Activated CD4-positive, alpha-beta T cell treated with anti-CD3 and anti-CD28 coated beads for 36 hours (primary cell): ENCODE data around the gene GAMT. TPM values are rescaled to one million over a fixed set of nuclear protein-coding genes. Genes with fewer than 3 reads are reported as not detected.

Experiments
- ATAC-seq: fragments of 200-7000 bp; cut with Tn5 transposase; one replicate; pipeline ENCODE4 v1.10.0; 2021; ENCODE audit warnings: mild to moderate bottlenecking, moderate library complexity
- CTCF ChIA-PET: fragments of 350-600 bp; sonication (Branson Sonifier 250); formaldehyde crosslinking; loops from one replicate; lab custom pipeline; 2021; ENCODE audit warnings: antibody characterized with exemption; lab: Charles Lee
- POLR2A ChIA-PET: fragments of 350-600 bp; sonication (Branson Sonifier 250); formaldehyde crosslinking; loops from one replicate; lab custom pipeline; 2021; ENCODE audit warnings: antibody characterized with exemption, inconsistent platforms; lab: Charles Lee
- DNase-seq: peaks from one replicate; pipeline ENCODE4 v3.0.0-alpha.2; 2020
- H3K27ac Mint-ChIP-seq: one replicate; pipeline ENCODE4 v1.8.0; 2021; ENCODE audit warnings: mixed read lengths
- H3K27me3 Mint-ChIP-seq: one replicate; pipeline ENCODE4 v1.8.0; 2021; ENCODE audit warnings: mixed read lengths
- H3K36me3 Mint-ChIP-seq: one replicate; pipeline ENCODE4 v1.8.0; 2021; ENCODE audit warnings: low read depth, mixed read lengths
- H3K4me1 Mint-ChIP-seq: one replicate; pipeline ENCODE4 v1.8.0; 2021; ENCODE audit warnings: mixed read lengths
- H3K4me3 Mint-ChIP-seq: one replicate; pipeline ENCODE4 v1.8.0; 2021; ENCODE audit warnings: mild to moderate bottlenecking, moderate library complexity, mixed read lengths
- H3K9me3 Mint-ChIP-seq: one replicate; pipeline ENCODE4 v1.8.0; 2021; ENCODE audit warnings: low read depth, mixed read lengths
- intact Hi-C, 2 experiments: fragments of 100-400 bp; cut with DNase I in 1 of 2; cut with micrococcal nuclease in 1 of 2; formaldehyde crosslinking; loops; one replicate each; pipeline versions ENCODE4 v1.14.2 to v1.15.1; 2022 to 2024; cut with DNase I, micrococcal nuclease
- total RNA-seq, 2 experiments: library from RNA; stranded (reverse); gene quantifications; one replicate each; pipeline ENCODE4 v1.2.3, GENCODE V29; 2021

GAMT gene
- total RNA-seq, 2 experiments from 2014 or later = 30.4 to 31.5 TPM

DNA sequence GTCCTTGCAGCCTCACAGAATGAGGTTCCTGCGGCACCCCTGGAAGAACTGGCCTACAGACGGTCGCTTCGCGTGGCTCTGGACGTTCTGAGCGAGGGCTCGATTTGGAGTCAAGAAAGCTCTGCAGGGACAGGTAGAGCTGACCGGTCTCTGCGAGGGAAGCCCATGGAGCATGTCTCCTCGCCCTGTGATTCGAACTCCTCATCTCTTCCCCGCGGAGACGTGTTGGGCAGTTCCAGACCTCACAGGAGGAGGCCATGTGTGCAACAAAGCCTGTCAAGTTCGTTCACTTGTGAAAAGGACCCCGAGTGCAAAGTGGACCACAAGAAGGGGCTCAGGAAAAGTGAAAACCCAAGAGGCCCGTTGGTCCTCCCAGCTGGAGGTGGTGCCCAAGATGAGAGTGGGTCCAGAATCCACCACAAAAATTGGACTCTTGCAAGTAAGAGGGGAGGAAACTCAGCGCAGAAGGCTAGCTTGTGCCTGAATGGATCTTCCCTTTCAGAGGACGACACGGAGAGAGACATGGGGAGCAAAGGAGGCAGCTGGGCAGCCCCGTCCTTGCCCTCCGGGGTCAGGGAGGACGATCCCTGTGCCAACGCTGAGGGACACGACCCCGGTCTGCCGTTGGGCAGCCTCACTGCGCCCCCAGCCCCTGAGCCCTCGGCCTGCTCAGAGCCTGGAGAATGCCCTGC, 41.1 kb downstream of the GAMT start:
- intact Hi-C loops = loop anchor here in 1 of 2 experiments (5.0 kb wide), 1 partner anchor 43 kb away; no protein-coding TSS in a partner anchor
- Mint-ChIP-seq H3K9me3 (no peaks in the 10 kb centered on the region), H3K27ac (no peak overlapping the region), H3K36me3 (peaks cover 64% of the 10 kb centered on the region), H3K27me3 (no peaks in the 10 kb centered on the region), H3K4me3 (no peak overlapping the region), H3K4me1 (peaks cover 33% of the 10 kb centered on the region)
- DNase-seq = no peak
- ATAC-seq = no peak
- ChIA-PET POLR2A (no interaction called here), CTCF (interaction anchor here (1.1 kb wide), 1 partner anchor 77 kb away, joined by 3 read pairs; no protein-coding TSS in a partner anchor)

DNA sequence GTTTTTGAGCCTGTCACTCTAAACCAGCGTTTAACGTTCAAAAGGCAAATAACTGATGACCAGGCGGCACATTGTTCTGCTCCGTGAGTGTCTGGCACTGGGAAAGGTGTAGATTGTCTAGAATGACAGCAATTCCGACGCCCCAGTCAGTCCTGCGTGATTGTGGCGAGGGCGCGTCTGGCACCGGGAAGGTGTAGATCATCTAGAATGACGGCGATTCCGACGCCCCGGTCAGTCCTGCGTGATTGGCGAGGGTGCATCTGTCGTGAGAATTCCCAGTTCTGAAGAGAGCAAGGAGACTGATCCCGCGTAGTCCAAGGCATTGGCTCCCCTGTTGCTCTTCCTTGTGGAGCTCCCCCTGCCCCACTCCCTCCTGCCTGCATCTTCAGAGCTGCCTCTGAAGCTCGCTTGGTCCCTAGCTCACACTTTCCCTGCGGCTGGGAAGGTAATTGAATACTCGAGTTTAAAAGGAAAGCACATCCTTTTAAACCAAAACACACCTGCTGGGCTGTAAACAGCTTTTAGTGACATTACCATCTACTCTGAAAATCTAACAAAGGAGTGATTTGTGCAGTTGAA, 43.7 kb downstream of the GAMT start:
- no peak overlapping the region for H3K4me3 Mint-ChIP-seq
- DNase-seq (no peak), ATAC-seq (no peak)
- peaks cover 15% of the 10 kb centered on the region for H3K4me1 Mint-ChIP-seq
- CTCF ChIA-PET = no interaction called here
- no peaks in the 10 kb centered on the region for H3K9me3 Mint-ChIP-seq
- intact Hi-C loops = loop anchor here in 1 of 2 experiments (5.0 kb wide), 1 partner anchor 80 kb away; the partner anchor contains the start of gene FAM174C
- POLR2A ChIA-PET = no interaction called here
- H3K27me3 Mint-ChIP-seq = no peaks in the 10 kb centered on the region
- peaks cover 45% of the 10 kb centered on the region for H3K36me3 Mint-ChIP-seq
- H3K27ac Mint-ChIP-seq = no peak overlapping the region

DNA sequence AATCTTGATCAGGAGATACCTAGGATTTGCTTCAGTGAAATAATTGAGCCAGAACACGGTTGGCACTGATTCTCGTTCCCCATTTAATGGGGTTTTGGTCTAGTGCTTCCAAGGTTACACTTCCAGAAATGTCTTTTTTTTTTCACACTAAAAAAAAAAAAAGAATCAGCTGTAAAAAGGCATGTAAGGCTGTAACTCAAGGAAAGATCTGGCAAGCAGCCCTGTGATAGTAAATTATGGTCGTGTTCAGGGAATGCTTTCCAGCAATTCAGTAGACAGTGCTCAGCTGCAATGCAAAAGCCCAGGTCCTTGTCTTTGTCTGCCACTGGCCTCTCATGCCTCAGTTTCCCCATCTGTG, 44.9 kb downstream of the GAMT start:
- Mint-ChIP-seq H3K27ac (no peak overlapping the region), H3K27me3 (no peaks in the 10 kb centered on the region), H3K4me1 (peaks cover 9% of the 10 kb centered on the region), H3K36me3 (peaks cover 36% of the 10 kb centered on the region), H3K4me3 (peak overlapping the region; percentile 77), H3K9me3 (no peaks in the 10 kb centered on the region)
- POLR2A ChIA-PET = no interaction called here
- ATAC-seq (no peak), DNase-seq (no peak)
- CTCF ChIA-PET = interaction anchor here (1.1 kb wide), 3 partner anchors 11 to 77 kb away, joined by 3 to 5 read pairs (median 4); no protein-coding TSS in a partner anchor
- intact Hi-C loops = loop anchor here in 1 of 2 experiments (5.0 kb wide), 1 partner anchor 79 kb away; the partner anchor contains the start of gene FAM174C

DNA sequence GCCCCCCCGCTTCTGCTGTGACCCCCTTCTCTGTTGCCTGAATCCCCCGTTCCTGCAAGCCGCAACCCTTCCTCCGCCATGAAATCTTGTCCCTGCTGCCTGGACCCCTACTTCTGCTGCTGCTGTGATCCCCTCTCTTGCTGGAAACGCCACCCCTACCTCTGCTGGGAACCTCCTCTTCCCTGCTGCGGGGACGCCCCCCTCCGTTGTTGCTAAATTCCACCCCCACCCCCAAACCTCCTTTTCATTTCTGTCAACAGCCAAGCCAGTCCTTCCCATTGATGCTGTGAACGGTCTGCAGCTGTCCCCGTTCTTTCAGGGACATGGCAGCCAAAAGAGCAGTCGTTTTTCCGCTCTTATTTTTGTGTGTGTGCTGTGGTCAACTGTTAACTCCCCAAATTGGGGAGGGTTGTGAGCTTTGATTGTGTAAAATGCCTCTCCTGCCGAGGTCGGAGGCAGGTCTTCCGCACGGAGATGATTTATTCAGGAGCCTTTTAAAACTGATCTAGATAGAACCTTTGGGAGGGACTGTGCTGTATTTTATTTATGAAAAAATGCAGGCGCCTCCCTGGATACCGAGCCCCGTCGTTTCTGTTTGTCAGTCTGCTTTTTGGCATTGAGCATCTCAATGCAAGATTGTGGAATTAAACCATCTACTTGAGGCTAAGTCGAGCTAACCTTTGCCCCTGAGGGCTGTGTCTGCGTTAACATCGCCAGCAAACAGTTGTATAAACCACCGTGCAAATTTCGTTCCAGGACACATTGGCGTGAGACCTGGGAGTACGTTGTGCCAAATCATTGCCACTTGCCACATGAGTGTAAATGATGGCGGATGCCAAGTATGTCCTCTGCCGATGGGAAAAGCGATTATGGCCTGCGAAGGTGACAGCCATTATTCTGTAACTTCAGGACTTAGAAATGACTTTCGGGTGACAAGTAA, 45.5 kb downstream of the GAMT start:
- ATAC-seq = no peak
- CTCF ChIA-PET = interaction anchor here (0.6 to 1.1 kb wide), 4 partner anchors 11 to 76 kb away, joined by 3 to 5 read pairs (median 4); no protein-coding TSS in a partner anchor
- H3K4me3 Mint-ChIP-seq = peak overlapping the region; percentile 77
- no peaks in the 10 kb centered on the region for H3K27me3 Mint-ChIP-seq
- POLR2A ChIA-PET = no interaction called here
- peak; percentile 51 for DNase-seq
- no peaks in the 10 kb centered on the region for H3K9me3 Mint-ChIP-seq
- H3K4me1 Mint-ChIP-seq = peaks cover 9% of the 10 kb centered on the region
- H3K36me3 Mint-ChIP-seq = peaks cover 33% of the 10 kb centered on the region
- intact Hi-C loops = loop anchor here (1.0 to 5.0 kb wide), 5 partner anchors 27 to 237 kb away; partner anchors contain the start of genes NDUFS7 (in 2 of the 2), FAM174C (in 1 of the 2), MBD3 (in 1 of the 2) and PCSK4 (in 1 of the 2)
- H3K27ac Mint-ChIP-seq = peak overlapping the region; percentile 49

DNA sequence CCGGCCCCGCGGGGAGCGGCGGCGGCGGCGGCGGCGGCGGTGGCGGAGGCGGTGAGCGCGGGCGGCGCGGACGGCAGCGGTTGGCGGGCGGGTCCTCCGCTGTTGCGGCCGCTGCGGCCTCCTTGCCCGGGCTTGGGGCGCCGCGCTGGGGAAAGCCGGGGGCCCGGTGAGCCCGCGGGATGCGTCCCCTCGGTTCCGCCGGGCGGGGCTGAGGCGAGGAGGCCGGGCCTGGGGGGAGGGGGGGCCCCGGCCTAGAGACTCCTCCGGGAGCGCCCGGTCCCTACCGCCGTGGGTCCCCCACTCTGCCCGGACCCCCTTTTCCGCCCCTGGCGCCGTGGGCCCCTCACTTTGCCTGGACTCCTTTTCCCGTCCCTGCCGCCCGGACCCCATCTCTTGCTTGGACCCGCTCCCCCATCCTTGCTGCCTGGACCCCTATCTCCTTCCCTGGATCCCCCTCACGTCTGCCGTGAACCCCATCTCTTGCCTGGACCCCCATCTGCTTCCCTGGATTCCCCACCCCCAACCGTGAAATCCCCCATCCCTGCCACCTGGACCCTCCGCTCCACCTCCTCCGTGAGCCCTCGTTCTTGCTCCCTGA, 46.3 kb downstream of the GAMT start:
- Mint-ChIP-seq H3K36me3 (peaks cover 30% of the 10 kb centered on the region), H3K4me1 (peaks cover 9% of the 10 kb centered on the region), H3K4me3 (peak overlapping the region; percentile 85), H3K27ac (peak overlapping the region; percentile 49), H3K9me3 (no peaks in the 10 kb centered on the region), H3K27me3 (no peaks in the 10 kb centered on the region)
- DNase-seq (no peak), ATAC-seq (peak; percentile 70)
- ChIA-PET CTCF (interaction anchor here (1.1 kb wide), 1 partner anchor 12 kb away, joined by 3 read pairs; no protein-coding TSS in a partner anchor), POLR2A (interaction anchor here (0.7 kb wide), 1 partner anchor 86 kb away, joined by 3 read pairs; no protein-coding TSS in a partner anchor)
- intact Hi-C loops = loop anchor here (1.0 to 5.0 kb wide), 10 partner anchors 28 to 558 kb away; partner anchors contain the start of genes FAM174C (in 2 of the 2), NDUFS7 (in 2 of the 2), DAZAP1 (in 1 of the 2) and GAMT (in 1 of the 2)

DNA sequence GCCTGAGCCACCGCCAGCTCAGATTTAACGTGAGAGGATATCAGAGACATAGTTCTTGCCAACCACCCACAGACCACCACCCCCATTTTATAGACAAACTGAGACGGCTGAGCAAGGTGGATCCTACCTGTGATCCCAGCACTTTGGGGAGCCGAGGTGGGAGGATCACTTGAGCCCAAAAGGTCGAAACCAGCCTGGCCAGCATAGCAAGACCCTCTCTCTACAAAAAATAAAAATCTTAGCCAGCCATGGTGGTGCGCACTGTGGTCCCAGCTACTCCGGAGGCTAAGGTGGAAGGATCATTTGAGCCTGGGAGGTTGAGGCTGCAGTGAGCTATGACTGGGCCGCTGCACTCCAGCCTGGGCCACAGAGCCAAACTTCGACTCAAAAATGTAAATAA, 48.2 kb downstream of the GAMT start:
- intact Hi-C loops = no loop called here
- Mint-ChIP-seq H3K4me3 (no peak overlapping the region), H3K9me3 (no peaks in the 10 kb centered on the region), H3K36me3 (peaks cover 17% of the 10 kb centered on the region), H3K27me3 (no peaks in the 10 kb centered on the region), H3K4me1 (peaks cover 9% of the 10 kb centered on the region), H3K27ac (no peak overlapping the region)
- DNase-seq (no peak), ATAC-seq (no peak)
- ChIA-PET CTCF (no interaction called here), POLR2A (no interaction called here)

DNA sequence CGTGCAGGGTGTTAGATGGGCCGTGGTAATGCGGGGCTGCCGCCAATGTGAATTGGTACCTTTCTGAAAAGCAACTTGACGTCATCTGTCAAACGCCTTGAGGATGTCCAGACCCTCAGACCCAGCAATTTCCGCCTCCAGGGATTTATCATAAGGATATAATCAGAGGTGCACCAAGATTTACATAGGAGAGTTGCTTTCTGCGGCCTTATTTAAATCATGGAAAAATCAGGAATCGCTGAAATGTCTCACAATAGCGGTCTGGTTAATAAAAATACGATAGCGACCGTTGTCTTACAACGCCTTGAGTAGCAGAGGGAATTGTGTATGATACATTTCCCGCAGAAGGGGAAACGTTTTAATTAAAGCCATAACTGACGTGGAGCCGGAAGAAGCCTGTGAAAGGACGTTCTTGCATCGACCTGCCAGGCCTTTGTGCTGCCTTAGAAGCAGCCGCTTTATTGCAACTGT, 49.9 kb downstream of the GAMT start:
- no peak overlapping the region for H3K4me3 Mint-ChIP-seq
- H3K27ac Mint-ChIP-seq = no peak overlapping the region
- CTCF ChIA-PET = no interaction called here
- peaks cover 3% of the 10 kb centered on the region for H3K36me3 Mint-ChIP-seq
- intact Hi-C loops = no loop called here
- H3K9me3 Mint-ChIP-seq = no peaks in the 10 kb centered on the region
- ATAC-seq (no peak), DNase-seq (no peak)
- peaks cover 8% of the 10 kb centered on the region for H3K4me1 Mint-ChIP-seq
- POLR2A ChIA-PET = no interaction called here
- H3K27me3 Mint-ChIP-seq = no peaks in the 10 kb centered on the region

DNA sequence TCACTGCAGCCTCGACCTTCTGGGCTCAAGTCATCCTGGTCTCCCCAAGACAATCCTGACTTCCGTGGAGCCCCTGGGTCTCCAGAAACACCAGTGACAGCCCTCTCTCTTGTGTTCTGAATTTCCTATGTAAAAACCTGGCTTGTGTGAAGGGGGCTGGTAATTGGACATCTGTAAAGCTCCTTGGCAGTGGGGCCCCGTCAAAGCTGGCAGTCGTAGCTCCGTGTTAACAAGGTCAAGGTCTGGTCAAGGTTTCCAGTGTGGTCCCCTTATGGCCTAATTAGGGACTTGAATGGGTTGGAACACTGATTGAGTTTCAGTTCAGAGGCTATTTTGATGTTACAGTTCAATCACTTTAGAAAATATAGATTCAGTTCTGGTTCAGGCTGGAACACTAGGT, 50.5 kb downstream of the GAMT start:
- ChIA-PET POLR2A (no interaction called here), CTCF (no interaction called here)
- H3K4me1 Mint-ChIP-seq = peaks cover 4% of the 10 kb centered on the region
- H3K4me3 Mint-ChIP-seq = no peak overlapping the region
- no peaks in the 10 kb centered on the region for H3K27me3 Mint-ChIP-seq
- H3K27ac Mint-ChIP-seq = no peak overlapping the region
- no peak for ATAC-seq
- intact Hi-C loops = no loop called here
- DNase-seq = no peak
- no peaks in the 10 kb centered on the region for H3K9me3 Mint-ChIP-seq
- no peaks in the 10 kb centered on the region for H3K36me3 Mint-ChIP-seq

DNA sequence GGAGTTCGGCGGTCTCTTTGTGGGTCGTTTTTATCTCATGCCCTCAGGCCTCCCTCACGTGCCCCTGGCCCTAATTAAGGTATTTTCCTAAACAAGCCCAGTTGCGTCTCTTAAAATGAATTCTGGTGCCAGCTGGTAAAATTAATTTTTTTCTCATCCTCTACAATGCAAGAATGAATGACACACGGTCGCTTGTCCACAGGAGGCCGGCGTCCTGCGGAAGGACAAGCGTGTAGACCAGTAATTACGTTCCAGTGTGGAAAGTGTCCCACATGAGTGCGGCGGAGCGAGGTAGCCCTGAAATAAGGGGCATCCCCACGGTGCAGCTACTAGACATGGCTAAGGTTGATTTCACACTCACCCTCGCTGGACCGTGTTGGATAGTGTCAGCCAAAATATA, 52.1 kb downstream of the GAMT start:
- POLR2A ChIA-PET = no interaction called here
- DNase-seq = no peak
- intact Hi-C loops = no loop called here

More for the DNA sequence above, 52.1 kb downstream of the GAMT start:
- H3K27me3 Mint-ChIP-seq = no peaks in the 10 kb centered on the region
- CTCF ChIA-PET = no interaction called here
- no peak overlapping the region for H3K27ac Mint-ChIP-seq
- no peaks in the 10 kb centered on the region for H3K9me3 Mint-ChIP-seq
- H3K4me1 Mint-ChIP-seq = peaks cover 4% of the 10 kb centered on the region
- no peaks in the 10 kb centered on the region for H3K36me3 Mint-ChIP-seq
- no peak for ATAC-seq
- no peak overlapping the region for H3K4me3 Mint-ChIP-seq
